Measurements from ENCODE around the gene TBCD.

Gene TBCD

DNA sequence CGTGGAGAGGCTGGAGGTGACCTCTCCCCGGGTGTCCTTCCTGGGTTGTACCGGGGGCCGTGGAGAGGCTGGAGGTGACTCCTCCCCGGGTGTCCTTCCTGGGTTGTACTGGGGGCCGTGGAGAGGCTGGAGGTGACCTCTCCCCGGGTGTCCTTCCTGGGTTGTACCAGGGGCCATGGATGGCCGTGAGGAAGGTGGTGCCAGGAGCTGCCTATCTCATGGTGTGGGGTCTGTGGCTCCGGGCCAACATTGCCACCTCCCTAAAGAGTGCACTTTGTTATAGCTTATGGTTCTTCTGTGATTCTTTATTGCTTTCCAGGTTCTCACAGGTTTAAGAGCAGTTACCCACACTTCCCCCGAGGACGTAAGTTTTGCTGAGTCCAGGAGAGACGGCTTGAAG, 174.2 kb downstream of the TBCD start:
- no peak for DNase-seq (ENCODE audit: low spot score)

GRCh38 chr17:82926716-82927115, 174.9 kb downstream of the TBCD start:
- DNase-seq (ENCODE audit: low spot score): no peak

GRCh38 chr17:82927311-82927660, 175.4 kb downstream of the TBCD start:
- no peak for DNase-seq (ENCODE audit: low spot score)

DNA sequence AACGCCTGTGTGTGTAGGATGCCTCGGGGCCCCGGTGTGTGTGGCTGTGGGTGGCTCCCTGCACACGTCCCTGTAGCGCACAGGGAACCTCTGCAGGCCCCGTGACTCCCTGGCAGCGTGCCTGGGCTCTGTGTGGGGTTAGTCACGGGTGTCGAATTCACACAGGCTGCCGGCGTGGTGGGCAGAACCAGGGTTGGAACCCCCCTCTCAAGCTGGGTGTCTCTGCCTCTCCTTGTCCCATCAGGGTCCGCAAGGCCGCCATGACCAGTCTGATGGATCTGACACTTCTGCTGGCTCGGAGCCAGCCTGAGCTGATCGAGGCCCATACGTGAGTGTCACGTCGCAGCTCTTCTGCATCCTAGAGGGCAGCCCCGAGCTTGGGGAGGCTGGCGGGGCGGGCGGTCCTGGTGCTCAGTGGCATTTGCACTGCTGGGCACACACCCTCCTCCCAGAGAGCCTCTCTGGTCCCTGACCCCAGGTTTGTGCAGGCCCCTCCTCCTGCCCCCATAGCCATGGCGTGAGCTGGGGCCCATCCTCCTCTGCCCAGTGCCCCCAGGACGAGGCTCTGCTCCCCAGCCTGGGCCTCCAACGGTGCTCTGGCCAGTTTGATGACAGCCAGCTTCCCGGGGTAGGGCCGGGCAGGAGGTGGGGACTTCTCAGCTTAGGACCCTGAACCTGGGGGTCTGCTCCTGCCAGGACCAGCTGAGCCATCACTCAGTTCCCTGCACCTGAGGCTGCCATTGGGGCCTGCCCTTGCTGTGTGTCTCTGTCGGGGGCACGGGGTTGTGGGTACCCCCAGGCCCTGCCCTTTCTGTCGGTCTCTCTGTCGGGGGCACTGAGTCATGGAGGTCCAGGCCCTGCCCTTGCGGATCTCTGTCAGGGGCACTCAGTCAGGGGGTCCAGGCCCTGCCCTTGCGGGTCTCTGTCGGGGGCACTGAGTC, 176.1 kb downstream of the TBCD start:
- DNase-seq (ENCODE audit: low spot score): peak; percentile 44

DNA sequence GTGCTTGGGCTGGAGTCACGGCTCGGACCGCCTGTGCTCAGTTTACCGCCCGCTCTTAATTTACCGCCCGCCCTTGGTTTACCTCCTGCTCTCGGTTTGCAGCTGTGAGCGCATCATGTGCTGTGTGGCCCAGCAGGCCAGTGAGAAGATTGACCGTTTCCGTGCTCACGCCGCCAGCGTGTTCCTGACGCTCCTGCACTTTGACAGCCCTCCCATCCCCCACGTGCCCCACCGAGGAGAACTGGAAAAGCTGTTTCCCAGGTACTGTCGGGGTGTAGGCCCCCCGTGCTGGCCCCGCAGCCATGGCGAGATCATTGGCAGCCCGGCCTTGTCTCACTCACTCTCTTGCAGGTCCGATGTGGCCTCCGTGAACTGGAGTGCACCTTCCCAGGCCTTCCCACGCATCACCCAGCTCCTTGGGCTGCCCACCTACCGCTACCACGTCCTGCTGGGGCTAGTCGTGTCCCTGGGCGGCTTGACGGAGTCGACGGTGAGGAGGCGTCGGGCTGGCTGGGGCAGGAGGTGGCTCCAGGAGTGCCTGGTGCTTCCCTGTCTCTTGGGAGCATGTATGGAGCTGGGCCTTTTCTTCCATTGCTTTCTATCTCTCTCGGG, 177.3 kb downstream of the TBCD start:
- DNase-seq (ENCODE audit: low spot score): no peak

- no peak for DNase-seq (ENCODE audit: low spot score)
Measured at GRCh38 chr17:82929676-82930042, 177.8 kb downstream of the TBCD start.

DNA sequence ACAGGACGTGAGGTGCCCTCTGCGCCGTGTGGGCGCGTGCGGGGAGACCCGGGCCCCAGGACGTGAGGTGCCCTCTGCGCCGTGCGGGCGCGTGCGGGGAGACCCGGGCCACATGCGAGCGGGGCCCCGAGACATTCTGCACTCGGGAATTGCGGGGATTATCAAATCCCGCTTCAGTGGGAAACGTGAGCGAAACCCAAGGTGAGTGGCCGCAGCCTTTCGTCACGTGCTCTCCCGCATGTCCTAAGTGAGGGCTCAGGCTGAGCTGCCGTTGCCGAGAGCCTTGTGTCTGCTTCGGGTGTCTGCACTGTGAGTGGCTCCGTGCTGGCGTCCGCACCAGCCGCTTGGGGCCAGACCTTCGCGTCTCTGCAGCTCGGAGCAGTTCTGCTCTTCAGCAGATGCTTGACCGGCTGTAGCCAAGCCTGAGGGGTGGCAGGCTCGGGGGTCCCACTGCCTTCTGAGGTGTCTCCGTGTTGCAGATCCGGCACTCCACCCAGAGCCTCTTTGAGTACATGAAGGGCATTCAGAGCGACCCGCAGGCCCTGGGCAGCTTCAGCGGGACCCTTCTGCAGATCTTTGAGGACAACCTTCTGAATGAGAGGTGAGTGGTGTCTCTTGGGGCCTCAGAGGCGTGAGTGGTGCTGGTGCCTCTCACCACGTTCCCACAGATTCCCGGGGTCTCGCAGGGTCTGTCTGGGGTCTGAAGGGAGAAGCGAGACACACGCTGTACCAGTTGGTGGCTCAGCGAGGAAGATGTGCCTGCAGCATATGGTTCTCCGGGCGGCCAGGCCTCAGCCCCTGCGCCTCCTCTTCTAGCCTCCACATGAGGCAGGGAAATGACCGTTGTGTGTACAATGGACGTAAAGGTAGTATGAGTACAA, 178.4 kb downstream of the TBCD start:
- no peak for DNase-seq (ENCODE audit: low spot score)

DNA sequence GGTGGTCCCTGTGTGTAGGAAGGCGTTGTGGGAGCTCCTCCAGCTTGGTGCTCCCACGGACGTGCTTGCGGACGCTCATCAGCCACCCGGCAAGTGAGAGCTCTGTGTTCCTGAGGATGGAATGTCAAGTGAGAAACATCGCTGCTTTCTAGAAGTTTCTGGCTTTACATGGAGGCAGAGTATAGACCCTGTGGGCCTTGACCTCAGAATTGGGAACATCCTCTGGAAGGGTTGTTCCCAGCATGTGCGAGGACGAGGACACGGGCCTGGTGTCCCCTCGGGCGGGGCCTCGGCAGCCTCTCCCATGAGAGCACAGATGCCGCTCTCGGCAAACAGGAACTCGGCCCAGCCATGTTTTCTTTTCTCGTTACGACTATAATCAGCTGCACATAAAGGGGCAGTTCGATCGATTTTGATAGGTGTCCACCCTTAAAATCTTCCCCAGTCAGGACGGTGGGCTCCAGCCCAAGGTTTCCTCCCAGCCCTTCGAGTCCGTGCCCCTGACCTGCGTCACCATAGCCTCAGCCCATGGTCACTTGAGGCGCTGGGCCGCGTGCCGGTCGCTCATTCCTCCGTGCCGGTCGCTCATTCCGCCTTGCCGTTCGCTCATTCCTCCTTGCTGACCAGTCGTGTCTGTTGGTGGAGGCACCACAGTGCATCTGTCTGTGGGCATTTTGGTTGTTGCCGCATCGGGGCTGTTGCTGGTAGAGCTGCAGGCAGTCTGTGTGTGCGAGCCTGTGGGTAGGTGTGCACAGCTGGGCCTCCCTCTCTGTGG, 179.2 kb downstream of the TBCD start:
- DNase-seq (ENCODE audit: low spot score): no peak

DNA sequence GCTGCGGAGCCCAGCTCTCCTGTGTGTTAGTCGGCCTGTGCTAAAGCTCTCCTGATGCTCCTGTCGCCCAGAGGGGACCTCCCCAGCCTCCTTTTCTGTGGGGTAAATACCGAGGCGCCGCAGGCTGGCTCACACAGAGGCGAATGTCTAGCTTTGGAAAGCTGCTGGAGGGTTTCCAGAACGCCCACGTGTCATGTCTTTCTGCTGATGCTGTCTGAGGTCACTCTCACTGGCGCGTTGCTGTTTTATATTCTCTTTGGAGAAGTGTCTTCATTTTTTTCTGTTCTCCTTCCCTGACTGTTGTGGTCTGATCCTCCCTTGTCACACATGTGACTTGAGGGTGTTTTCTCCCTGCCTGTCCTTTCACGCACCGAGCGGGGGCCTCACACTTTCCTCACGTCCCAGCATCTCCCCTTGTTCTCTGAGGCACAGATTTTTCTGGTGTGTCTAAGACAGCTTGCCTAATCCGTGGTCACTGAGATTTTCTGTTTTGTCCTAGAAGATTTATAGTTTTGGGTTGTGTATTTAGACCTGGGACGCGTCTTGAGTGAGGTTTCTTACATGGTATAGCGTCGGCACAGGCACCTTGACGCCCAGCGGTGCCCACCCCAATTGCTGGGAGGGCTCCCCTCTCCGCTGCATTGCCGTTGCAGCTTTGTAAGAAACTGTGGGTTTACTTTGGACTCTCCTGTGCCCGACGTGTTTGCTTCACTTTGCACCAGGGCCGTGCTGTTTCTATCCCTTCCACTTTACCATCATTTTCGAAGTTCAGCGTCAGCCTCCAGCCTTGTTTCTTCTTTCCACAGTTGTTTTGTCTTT, 180.0 kb downstream of the TBCD start:
- DNase-seq (ENCODE audit: low spot score): peak; percentile 39

DNA sequence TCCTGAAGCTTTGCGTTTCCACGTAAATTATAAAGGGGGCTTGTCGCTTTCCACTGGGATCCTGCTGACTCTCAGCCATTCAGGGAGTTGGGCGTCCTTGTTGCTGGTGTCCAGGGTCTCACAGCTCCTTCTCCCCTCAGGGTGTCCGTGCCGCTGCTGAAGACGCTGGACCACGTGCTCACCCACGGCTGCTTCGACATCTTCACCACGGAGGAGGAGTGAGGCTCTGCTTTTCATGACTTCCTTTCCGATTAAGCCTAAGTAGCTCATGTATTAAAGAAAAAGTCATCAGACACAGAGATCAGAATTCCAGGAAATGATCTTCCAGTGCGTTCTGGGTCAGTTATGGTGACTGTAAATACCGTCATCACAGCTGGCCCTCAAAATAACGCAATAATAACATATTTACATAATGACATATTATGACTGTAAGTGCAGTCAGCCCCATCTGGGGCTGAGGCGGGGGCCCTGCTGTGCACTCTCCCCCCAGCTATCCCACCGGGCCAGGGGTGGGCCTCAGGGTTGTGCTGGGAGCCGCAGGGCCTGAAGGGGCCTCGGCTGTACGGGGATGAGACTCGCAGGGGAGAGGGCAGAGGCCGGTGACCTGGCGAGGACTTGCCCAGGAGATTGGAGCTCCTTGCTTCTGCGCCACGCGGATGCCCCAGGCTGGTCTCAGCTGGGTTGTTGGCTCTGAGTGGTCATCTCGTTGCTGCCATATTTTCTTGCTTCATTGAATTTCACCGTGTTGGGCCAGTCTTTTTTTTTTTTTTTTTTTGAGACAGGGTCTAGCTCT, 180.8 kb downstream of the TBCD start:
- no peak for DNase-seq (ENCODE audit: low spot score)

GRCh38 chr17:82933911-82934310, 182.0 kb downstream of the TBCD start:
- no peak for DNase-seq (ENCODE audit: low spot score)

DNA sequence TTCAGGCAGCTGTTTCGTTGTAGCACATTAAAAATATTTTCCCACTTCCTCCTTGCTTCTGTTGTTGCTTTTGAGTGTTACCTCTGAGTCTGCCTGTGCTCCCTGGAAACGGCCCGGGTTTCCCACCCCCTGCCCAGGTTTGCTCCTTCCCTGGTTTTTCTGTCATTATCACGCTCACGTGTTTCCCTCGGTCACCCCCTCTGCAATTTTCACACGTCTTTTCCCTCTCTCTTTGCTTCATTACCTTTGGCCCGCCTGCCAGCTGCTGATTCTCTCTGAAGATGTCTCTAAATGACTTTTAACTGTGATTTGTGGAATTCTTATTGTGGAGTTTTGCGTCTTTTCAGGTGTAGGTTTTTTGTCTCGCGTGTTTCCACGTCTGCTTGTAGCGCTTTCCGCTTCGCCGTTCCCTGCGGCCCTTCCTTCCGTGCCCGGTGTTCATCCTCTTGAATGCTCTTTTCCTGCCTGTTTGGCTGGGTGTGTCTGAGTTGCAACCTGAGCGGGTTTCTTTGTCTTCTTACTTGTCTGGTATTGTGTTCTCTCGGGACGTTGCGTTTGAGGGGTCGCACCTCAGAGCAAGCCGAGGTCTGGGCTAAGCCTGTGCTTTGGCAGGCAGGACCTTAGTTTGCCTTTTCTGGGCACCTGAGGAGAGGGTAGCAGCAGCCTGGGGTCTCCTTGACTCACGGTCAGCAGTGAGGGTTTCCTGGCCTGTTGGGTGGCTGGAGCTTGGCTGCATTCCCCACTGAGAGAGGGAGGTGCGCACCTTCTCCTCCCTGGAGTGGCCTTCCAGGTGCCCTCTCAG, 184.3 kb downstream of the TBCD start:
- no peak for DNase-seq (ENCODE audit: low spot score)

DNA sequence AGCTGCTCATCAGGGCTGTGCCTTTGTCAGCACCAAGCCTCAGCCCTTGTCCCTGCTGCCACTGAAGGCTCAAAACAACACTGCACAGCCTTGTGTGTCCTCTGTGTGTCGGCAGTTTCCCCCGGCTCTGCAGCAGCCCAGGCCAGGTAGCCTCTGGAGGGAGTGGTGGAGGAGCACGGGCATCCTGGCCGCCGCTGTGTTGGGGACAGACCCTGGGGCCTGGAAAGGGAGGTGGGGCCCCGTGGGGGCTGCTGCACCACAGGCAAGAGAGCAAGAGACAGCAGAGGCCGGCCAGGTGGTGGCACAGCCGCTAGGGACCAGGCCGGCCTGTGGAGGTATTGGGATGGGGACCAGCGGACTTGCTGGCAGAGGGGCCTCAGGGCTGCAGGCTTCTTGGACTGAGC, 184.9 kb downstream of the TBCD start:
- no peak for DNase-seq (ENCODE audit: low spot score)

- DNase-seq (ENCODE audit: low spot score): no peak
Measured at GRCh38 chr17:82937411-82938371, 185.8 kb downstream of the TBCD start.

DNA sequence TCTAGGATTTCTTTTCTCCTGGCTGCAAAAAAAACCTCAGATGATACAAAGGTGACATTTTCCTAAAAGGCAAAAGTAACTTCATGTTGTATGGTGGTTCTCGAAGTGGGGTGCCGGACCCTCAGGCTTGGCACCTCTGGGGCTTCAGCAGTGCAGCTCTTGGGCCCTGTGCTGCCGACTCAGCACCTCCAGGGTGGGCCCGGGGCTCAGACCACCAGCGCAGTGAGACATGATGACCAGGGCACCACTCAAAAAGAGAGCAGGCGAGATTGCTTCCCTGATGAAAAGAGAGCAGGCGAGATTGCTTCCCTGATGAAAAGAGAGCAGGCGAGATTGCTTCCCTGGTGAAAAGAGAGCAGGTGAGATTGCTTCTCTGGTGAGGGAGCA, 186.6 kb downstream of the TBCD start:
- DNase-seq (ENCODE audit: low spot score): no peak

- peak; percentile 64 for DNase-seq (ENCODE audit: low spot score)
Measured at GRCh38 chr17:82938873-82939620, 187.2 kb downstream of the TBCD start.

DNA sequence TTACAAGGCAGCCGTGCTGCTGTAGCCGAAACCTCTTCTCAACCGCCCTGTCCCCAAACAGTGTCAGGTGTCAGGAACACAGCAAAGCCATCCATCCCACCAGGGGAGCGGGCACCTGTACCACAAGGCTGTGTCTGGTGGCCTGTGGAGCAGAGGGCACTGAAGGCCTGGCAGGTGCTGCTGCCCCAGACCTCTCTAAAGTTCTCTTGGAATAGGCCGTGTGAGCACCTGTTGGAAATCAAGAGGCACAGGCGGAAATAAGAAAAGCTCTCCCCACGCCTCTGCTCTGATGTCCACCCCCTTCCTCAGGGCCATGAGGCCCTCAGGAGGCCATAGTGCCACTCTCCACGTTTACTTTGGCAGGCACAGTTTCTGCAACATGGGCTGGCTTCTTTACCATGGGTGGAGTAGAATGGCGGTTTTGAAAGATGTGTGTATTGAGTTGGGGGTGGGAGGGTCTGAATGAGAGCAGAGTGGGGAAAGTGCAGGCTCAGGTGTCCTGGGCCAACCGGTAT, 187.8 kb downstream of the TBCD start:
- DNase-seq (ENCODE audit: low spot score): no peak

Measured in putamen (tissue), 1 donor.